Panc1 (cell line): Measurements from ENCODE around the gene PYGO2. TPM values are rescaled to one million over a fixed set of nuclear protein-coding genes. Genes with fewer than 3 reads are reported as not detected.

Source experiments
- ATAC-seq: fragments of 200-7000 bp; cut with Tn5 transposase; 2 replicates; pipeline ENCODE4 v1.9.1; 2020; ENCODE audit warnings: mild to moderate bottlenecking, moderate library complexity
- BruUV-seq: library from RNA; stranded (reverse); fragments of 400-500 nt; replicated peaks from 2 replicates; lab custom pipeline; 2021; lab: Mats Ljungman, UMichigan
- CTCF ChIA-PET: fragments of 300-600 bp; sonication (Branson Sonifier 250); formaldehyde crosslinking; loops from one replicate; lab custom pipeline; 2022; ENCODE audit warnings: antibody characterized with exemption; lab: Charles Lee
- POLR2A ChIA-PET: fragments of 300-600 bp; sonication (Branson Sonifier 250); formaldehyde crosslinking; loops from one replicate; lab custom pipeline; 2022; ENCODE audit warnings: antibody characterized with exemption; lab: Charles Lee
- DNase-seq: peaks from one replicate; pipeline ENCODE4 v3.0.0-alpha.2; 2010; ENCODE audit warnings: low read depth, low spot score
- H3K27ac ChIP-seq: 2 replicates; pipeline ENCODE4 v1.5.1; 2011; ENCODE audit warnings: mild to moderate bottlenecking, low read length, inconsistent platforms
- H3K27me3 ChIP-seq: fragments of 200-500 bp; sonication (Bioruptor generic); 2 replicates; pipeline ENCODE4 v1.6.0; 2014; ENCODE audit warnings: low read length, inconsistent platforms; ENCODE audit not compliant: control insufficient read depth, insufficient read depth
- H3K36me3 ChIP-seq: fragments of 200-500 bp; sonication (Bioruptor generic); 2 replicates; pipeline ENCODE4 v1.5.1; 2014; ENCODE audit warnings: inconsistent platforms, mild to moderate bottlenecking, low read length, moderate library complexity; ENCODE audit not compliant: control insufficient read depth, insufficient read depth
- H3K4me1 ChIP-seq: 2 replicates; pipeline ENCODE4 v1.5.1; 2011; ENCODE audit warnings: inconsistent platforms, mild to moderate bottlenecking, low read length, moderate library complexity; ENCODE audit not compliant: control insufficient read depth, insufficient read depth
- H3K4me3 ChIP-seq, 2 experiments: 2 replicates each; pipeline ENCODE4 v1.5.1; 2011 to 2012; ENCODE audit warnings: low read depth in 2 of 2, low read length in 2 of 2, mild to moderate bottlenecking in 2 of 2, inconsistent platforms in 1 of 2, moderate library complexity in 1 of 2
- H3K9me3 ChIP-seq: fragments of 200-500 bp; sonication (Bioruptor generic); 2 replicates; pipeline ENCODE4 v1.5.1; 2014; ENCODE audit warnings: low read depth, mild to moderate bottlenecking, inconsistent platforms, low read length, moderate library complexity; ENCODE audit not compliant: control insufficient read depth, insufficient read depth
- POLR2AphosphoS5 ChIP-seq: IDR thresholded peaks from 2 replicates; pipeline ENCODE4 v1.6.1; 2012; ENCODE audit warnings: mild to moderate bottlenecking, low read depth, low read length, moderate library complexity
- SIN3A ChIP-seq: IDR thresholded peaks from 2 replicates; pipeline ENCODE4 v1.6.1; 2012; ENCODE audit warnings: low read depth, mild to moderate bottlenecking, low read length, moderate library complexity, borderline replicate concordance; ENCODE audit not compliant: insufficient read depth
- TCF7L2 ChIP-seq: IDR thresholded peaks from 2 replicates; pipeline ENCODE4 v1.6.1; 2011; ENCODE audit warnings: mild to moderate bottlenecking, low read depth, low read length, inconsistent platforms
- in situ Hi-C: cut with HindIII; loops from 2 replicates; pipeline ENCODE4 v1.10.0; 2016; ENCODE audit warnings: low sequenced_read_pairs, low pct_unique_long_range_greater_than_20kb
- intact Hi-C: fragments of 100-400 bp; cut with micrococcal nuclease; formaldehyde crosslinking; loops from one replicate; pipeline ENCODE4 v1.10.0; 2022; ENCODE audit not compliant: unreplicated experiment
- total RNA-seq: library from RNA; stranded (reverse); gene quantifications from one replicate; pipeline ENCODE4 v1.2.1, GENCODE V29; 2021; ENCODE audit not compliant: unreplicated experiment
- TF ChIP-seq, protein P1 (sequence below), 2 experiments: IDR thresholded peaks; 2 replicates each; pipeline ENCODE4 v1.6.1; 2011 to 2012; ENCODE audit warnings: low read depth in 2 of 2, control low read depth in 1 of 2, low read length in 1 of 2, mild to moderate bottlenecking in 1 of 2, moderate library complexity in 1 of 2; ENCODE audit not compliant: insufficient read depth in 1 of 2
- TF ChIP-seq, protein P2 (sequence below): fragments of 450-650 bp; IDR thresholded peaks from 2 replicates; pipeline ENCODE4 v1.5.1; 2017; ENCODE audit warnings: mild to moderate bottlenecking

PYGO2 gene
- total RNA-seq, 1 experiment from 2014 or later = 41.1 TPM

DNA sequence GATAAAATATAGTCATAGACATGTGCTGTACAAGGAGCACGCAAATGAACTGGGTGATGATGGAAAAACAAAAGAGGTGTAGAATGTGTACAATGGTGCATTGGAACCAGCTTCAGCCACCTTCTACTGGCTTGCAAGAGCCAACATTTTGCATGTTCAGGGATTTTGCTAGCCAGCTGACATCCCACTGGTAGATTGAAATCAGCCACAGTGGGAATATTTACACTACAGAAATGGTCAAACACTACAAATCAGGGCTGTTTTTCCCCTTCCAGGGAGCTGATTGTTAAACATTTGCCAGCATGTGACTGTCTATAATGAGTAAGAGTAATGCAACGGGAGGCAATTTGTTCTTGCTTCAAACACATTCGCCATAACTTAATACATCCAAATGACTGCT is 48.3 kb downstream of the PYGO2 start:
- CTCF ChIA-PET = no interaction called here
- BruUV-seq = no TSS peak

DNA sequence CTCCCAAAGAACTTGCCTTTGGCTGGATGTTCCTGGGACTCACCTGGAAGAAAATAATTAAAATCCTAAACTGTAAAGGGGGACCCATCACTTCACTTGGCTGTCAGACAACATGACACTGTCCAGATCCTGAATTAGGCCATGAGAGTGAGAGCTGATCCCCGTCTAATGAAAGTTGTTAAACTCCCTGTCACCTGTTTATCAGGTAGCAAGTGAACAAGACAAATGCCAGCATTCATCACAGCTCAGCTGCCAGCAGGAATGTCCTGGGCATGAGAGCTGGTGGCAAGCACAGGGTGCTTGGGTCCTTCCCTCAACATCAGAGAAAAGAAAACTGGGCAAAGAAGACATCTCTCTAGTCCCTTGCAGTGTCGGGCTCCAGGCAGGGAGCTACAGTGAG is 48.8 kb downstream of the PYGO2 start:
- H3K9me3 ChIP-seq = no peaks in the 10 kb centered on the region
- H3K36me3 ChIP-seq = no peaks in the 10 kb centered on the region
- ChIA-PET POLR2A (no interaction called here), CTCF (no interaction called here)
- no peaks in the 10 kb centered on the region for H3K27me3 ChIP-seq
- BruUV-seq = no TSS peak
- intact Hi-C loops = no loop called here
- ATAC-seq (no peak), DNase-seq (no peak)
- TF ChIP-seq, protein P1, sequence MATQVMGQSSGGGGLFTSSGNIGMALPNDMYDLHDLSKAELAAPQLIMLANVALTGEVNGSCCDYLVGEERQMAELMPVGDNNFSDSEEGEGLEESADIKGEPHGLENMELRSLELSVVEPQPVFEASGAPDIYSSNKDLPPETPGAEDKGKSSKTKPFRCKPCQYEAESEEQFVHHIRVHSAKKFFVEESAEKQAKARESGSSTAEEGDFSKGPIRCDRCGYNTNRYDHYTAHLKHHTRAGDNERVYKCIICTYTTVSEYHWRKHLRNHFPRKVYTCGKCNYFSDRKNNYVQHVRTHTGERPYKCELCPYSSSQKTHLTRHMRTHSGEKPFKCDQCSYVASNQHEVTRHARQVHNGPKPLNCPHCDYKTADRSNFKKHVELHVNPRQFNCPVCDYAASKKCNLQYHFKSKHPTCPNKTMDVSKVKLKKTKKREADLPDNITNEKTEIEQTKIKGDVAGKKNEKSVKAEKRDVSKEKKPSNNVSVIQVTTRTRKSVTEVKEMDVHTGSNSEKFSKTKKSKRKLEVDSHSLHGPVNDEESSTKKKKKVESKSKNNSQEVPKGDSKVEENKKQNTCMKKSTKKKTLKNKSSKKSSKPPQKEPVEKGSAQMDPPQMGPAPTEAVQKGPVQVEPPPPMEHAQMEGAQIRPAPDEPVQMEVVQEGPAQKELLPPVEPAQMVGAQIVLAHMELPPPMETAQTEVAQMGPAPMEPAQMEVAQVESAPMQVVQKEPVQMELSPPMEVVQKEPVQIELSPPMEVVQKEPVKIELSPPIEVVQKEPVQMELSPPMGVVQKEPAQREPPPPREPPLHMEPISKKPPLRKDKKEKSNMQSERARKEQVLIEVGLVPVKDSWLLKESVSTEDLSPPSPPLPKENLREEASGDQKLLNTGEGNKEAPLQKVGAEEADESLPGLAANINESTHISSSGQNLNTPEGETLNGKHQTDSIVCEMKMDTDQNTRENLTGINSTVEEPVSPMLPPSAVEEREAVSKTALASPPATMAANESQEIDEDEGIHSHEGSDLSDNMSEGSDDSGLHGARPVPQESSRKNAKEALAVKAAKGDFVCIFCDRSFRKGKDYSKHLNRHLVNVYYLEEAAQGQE (IDR thresholded peaks at IDR 0.05; ENCODE audit: insufficient read depth in 1 of 2, low read depth in 2 of 2, low read length in 1 of 2) = no peak
- TF ChIP-seq SIN3A (no peak), POLR2AphosphoS5 (no peak), TCF7L2 (no peak)
- TF ChIP-seq, protein P2, sequence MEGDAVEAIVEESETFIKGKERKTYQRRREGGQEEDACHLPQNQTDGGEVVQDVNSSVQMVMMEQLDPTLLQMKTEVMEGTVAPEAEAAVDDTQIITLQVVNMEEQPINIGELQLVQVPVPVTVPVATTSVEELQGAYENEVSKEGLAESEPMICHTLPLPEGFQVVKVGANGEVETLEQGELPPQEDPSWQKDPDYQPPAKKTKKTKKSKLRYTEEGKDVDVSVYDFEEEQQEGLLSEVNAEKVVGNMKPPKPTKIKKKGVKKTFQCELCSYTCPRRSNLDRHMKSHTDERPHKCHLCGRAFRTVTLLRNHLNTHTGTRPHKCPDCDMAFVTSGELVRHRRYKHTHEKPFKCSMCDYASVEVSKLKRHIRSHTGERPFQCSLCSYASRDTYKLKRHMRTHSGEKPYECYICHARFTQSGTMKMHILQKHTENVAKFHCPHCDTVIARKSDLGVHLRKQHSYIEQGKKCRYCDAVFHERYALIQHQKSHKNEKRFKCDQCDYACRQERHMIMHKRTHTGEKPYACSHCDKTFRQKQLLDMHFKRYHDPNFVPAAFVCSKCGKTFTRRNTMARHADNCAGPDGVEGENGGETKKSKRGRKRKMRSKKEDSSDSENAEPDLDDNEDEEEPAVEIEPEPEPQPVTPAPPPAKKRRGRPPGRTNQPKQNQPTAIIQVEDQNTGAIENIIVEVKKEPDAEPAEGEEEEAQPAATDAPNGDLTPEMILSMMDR = no peak
- in situ Hi-C loops = no loop called here
- H3K4me1 ChIP-seq = no peaks in the 10 kb centered on the region
- no peak overlapping the region for H3K4me3 ChIP-seq
- no peak overlapping the region for H3K27ac ChIP-seq

More for the DNA sequence above, 48.3 kb downstream of the PYGO2 start:
- Histone ChIP-seq H3K4me3 (no peak overlapping the region), H3K27ac (no peak overlapping the region), H3K27me3 (no peaks in the 10 kb centered on the region), H3K4me1 (no peaks in the 10 kb centered on the region), H3K36me3 (no peaks in the 10 kb centered on the region), H3K9me3 (no peaks in the 10 kb centered on the region)
- intact Hi-C loops (no loop called here), in situ Hi-C loops (no loop called here)
- POLR2A ChIA-PET = no interaction called here
- ATAC-seq = no peak
- no peak for TF ChIP-seq SIN3A
- TF ChIP-seq TCF7L2 = no peak
- TF ChIP-seq, protein P1 (IDR thresholded peaks at IDR 0.05; ENCODE audit: insufficient read depth in 1 of 2, low read depth in 2 of 2, low read length in 1 of 2) = no peak
- TF ChIP-seq, protein P2 = no peak
- no peak for TF ChIP-seq POLR2AphosphoS5
- DNase-seq = no peak
